ENCODE measurements around the gene STK33. TPM values are rescaled to one million over a fixed set of nuclear protein-coding genes. Genes with fewer than 3 reads are reported as not detected.

STK33 gene
- total and polyA plus RNA-seq, 2 donors (not counting 3 experiments of a cell fraction or from before 2014, with no cell fraction given): 0.63 to 3.4 TPM

DNA sequence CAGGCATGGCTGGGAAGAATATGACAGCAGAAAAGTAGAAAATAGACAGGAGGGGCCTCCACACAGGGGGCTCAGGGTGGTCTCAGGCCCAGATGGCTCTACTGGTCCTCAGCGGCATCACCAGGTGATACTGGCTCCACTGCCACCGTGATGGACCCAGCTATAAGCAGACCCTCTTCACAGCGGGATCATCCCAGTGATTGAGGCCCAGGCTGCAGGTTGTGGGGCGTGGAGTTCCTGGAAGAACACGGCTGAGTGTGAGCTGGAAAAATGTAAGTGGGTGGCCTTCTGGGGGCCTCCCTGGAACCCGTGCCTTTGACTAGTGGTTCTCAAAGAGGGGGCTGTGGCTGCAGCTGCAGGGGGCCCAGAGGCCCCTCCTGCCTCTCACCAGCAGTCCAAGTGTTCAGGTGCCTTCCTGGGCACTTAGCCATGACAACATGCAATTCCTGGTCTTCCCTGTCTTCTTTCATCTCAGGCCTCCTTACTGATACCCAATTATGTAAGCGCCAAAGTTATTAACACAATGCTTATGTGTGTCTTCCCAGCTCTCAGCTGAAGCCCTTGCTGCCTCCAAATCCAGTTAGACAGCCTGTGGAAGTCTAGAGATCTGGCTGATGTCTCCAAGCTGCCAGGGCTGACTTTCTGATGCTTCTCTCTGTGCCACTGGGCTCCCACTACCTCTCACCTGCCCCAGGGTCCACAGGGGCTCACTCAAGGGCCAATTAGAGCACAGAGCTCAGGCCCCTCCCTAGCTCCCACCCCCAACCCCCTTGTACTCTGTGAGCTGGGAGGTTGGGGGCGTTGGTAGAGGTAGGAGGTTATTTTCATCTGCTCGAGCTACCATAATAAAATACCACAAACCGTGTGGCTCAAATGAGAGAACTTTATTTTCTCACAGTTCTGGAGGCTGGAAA, 220.3 kb downstream of the STK33 start:
- CTCF ChIA-PET: no interaction called here
- TF ChIP-seq GATA2 (IDR thresholded peaks at IDR 0.05; ENCODE audit: insufficient read depth, insufficient read length, low read depth, low read length) (no peak), EZH2 (IDR thresholded peaks at IDR 0.05; ENCODE audit: borderline replicate concordance, low read depth, low read length, severe bottlenecking) (no peak), MAX (IDR thresholded peaks at IDR 0.05; ENCODE audit: insufficient read depth, insufficient read length) (no peak), POLR2A (IDR thresholded peaks at IDR 0.05; ENCODE audit: low read depth, low read length) (no peak), MYC (IDR thresholded peaks at IDR 0.05; ENCODE audit: low read depth, low read length) (no peak), CTCF (IDR thresholded peaks at IDR 0.05; ENCODE audit: extremely low read depth in 1 of 2, insufficient read depth in 1 of 2, low read depth in 1 of 2, low read length in 2 of 2) (no peak), POLR2AphosphoS5 (IDR thresholded peaks at IDR 0.05; ENCODE audit: insufficient read depth, low read depth, low read length) (no peak), FOS (IDR thresholded peaks at IDR 0.05; ENCODE audit: borderline replicate concordance, insufficient read depth, low read length) (no peak), JUN (IDR thresholded peaks at IDR 0.05; ENCODE audit: borderline replicate concordance, insufficient read depth, insufficient read length, low read depth) (no peak)
- Histone ChIP-seq H3K4me1 (ENCODE audit: control insufficient read depth, extremely low read depth, insufficient read depth, low read length) (no peaks in the 10 kb centered on the region), H3K27ac (ENCODE audit: insufficient read depth, low read depth, low read length) (no peak overlapping the region), H3K27me3 (ENCODE audit: control insufficient read depth in 2 of 2, insufficient read depth in 2 of 2, low read length in 2 of 2) (no peaks in the 10 kb centered on the region), H3K9ac (replicated peaks; ENCODE audit: extremely low read depth, insufficient read depth, low read length) (no peak overlapping the region), H3K4me2 (ENCODE audit: insufficient read depth, low read length) (no peak overlapping the region), H3K79me2 (ENCODE audit: control insufficient read depth, insufficient read depth, low read length) (no peaks in the 10 kb centered on the region), H4K20me1 (replicated peaks; ENCODE audit: control insufficient read depth, extremely low read depth, insufficient read depth, low read length) (no peaks in the 10 kb centered on the region), H3K4me3 (replicated peaks in 1 of 3; ENCODE audit: insufficient read depth in 1 of 3, low read depth in 1 of 3, low read length in 3 of 3) (no peak overlapping the region), H3K9me1 (replicated peaks; ENCODE audit: control insufficient read depth, extremely low read depth, insufficient read depth, low read length) (no peaks in the 10 kb centered on the region), H3K36me3 (ENCODE audit: control insufficient read depth in 2 of 2, extremely low read depth in 1 of 2, insufficient read depth in 2 of 2, low read length in 2 of 2) (no peaks in the 10 kb centered on the region), H3K9me3 (replicated peaks; ENCODE audit: control insufficient read depth, insufficient read depth, low read length) (no peaks in the 10 kb centered on the region), H2AFZ (ENCODE audit: low read depth, low read length) (no peak overlapping the region)
- FAIRE-seq (no peak), DNase-seq (ENCODE audit: low read depth, low spot score) (no peak)
- POLR2A ChIA-PET: no interaction called here
- dilution Hi-C loops (cut with MboI; ENCODE audit: extremely low pct_ligation_motif_present, low sequenced_read_pairs) (no loop called here), intact Hi-C loops (cut with micrococcal nuclease) (no loop called here)
- no TSS peak for BruUV-seq (replicated peaks)
